Thyroid gland (tissue), 4 donors: ENCODE results near the gene NPC1L1.

ENCODE experiments used
- POLR2A ChIP-seq, 2 donors: fragments of 450-650 bp; IDR thresholded peaks; one replicate each; pipeline ENCODE4 v1.6.1; 2017; ENCODE audit warnings: antibody characterized with exemption in 2 of 2, mild to moderate bottlenecking in 2 of 2, moderate library complexity in 1 of 2
- TF ChIP-seq, protein P1 (sequence below), 6 experiments: fragments of 200-600 bp in 3 of 6; fragments of 450-650 bp in 3 of 6; sonication (generic) in 3 of 6; IDR thresholded peaks; one replicate each; pipeline ENCODE4 v1.5.1; 2016 to 2019; ENCODE audit warnings: antibody characterized with exemption in 6 of 6, mild to moderate bottlenecking in 2 of 6, inconsistent platforms in 1 of 6, moderate library complexity in 1 of 6

GRCh38 chr7:44477938-44478337 is 63.2 kb downstream of the NPC1L1 start:
- TF ChIP-seq POLR2A (IDR thresholded peaks at IDR 0.05): no peak
- TF ChIP-seq, protein P1, sequence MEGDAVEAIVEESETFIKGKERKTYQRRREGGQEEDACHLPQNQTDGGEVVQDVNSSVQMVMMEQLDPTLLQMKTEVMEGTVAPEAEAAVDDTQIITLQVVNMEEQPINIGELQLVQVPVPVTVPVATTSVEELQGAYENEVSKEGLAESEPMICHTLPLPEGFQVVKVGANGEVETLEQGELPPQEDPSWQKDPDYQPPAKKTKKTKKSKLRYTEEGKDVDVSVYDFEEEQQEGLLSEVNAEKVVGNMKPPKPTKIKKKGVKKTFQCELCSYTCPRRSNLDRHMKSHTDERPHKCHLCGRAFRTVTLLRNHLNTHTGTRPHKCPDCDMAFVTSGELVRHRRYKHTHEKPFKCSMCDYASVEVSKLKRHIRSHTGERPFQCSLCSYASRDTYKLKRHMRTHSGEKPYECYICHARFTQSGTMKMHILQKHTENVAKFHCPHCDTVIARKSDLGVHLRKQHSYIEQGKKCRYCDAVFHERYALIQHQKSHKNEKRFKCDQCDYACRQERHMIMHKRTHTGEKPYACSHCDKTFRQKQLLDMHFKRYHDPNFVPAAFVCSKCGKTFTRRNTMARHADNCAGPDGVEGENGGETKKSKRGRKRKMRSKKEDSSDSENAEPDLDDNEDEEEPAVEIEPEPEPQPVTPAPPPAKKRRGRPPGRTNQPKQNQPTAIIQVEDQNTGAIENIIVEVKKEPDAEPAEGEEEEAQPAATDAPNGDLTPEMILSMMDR (IDR thresholded peaks at IDR 0.05): no peak
